ENCODE results near the gene NDEL1.

The NDEL1 gene

DNA sequence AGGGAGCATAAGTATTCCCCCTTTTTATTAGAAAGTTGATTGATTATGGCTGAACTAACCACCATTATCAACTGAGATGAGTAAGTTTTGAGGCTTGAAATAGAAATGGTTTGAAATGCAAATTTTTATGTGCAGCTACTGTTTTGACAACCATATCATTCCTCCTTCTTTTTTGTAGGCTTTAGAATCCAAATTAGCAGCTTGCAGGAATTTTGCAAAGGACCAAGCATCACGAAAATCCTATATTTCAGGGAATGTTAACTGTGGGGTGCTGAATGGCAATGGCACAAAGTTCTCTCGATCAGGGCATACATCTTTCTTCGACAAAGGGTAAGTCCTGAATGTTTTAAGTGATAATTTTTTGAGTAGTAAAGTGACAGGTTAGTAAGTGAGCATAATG lies 24.1 kb downstream of the NDEL1 start:
- H2BK5ac ChIP-seq (ENCODE audit: low read length) = no peak overlapping the region
- H2BK120ac ChIP-seq (ENCODE audit: low read depth, low read length) = no peak overlapping the region
- H3K56ac ChIP-seq (ENCODE audit: low read length) = no peak overlapping the region
- no CpG with 5 or more reads among the region's 3 CpGs for WGBS (ENCODE audit: extremely low coverage, insufficient coverage, low lambda C conversion rate)
- no peak overlapping the region for H3K4me2 ChIP-seq (ENCODE audit: low read length)
- no peak overlapping the region for H2BK15ac ChIP-seq (replicated peaks; ENCODE audit: low read depth)
- no peak overlapping the region for H3K4ac ChIP-seq (ENCODE audit: low read depth, low read length)
- H3K79me1 ChIP-seq (ENCODE audit: low read length) = peaks cover 12% of the 10 kb centered on the region
- no peaks in the 10 kb centered on the region for H3K4me1 ChIP-seq (ENCODE audit: control insufficient read depth, low read depth, low read length)
- H4K8ac ChIP-seq (ENCODE audit: low read depth, low read length) = no peak overlapping the region
- H3K4me3 ChIP-seq (ENCODE audit: low read length) = no peak overlapping the region
- H2AK5ac ChIP-seq (ENCODE audit: low read length) = no peak overlapping the region
- H3K18ac ChIP-seq (ENCODE audit: low read length) = no peak overlapping the region
- H4K5ac ChIP-seq (ENCODE audit: low read length) = no peak overlapping the region
- H3K36me3 ChIP-seq (ENCODE audit: control insufficient read depth, insufficient read depth, low read length) = peaks cover 7% of the 10 kb centered on the region
- no peaks in the 10 kb centered on the region for H3K27me3 ChIP-seq (ENCODE audit: insufficient read depth, low read length, poor library complexity)
- no peak overlapping the region for H3K9ac ChIP-seq (ENCODE audit: low read length)
- DNase-seq = no peak
- H3K23ac ChIP-seq (ENCODE audit: low read length) = no peak overlapping the region
- H3K27ac ChIP-seq (ENCODE audit: low read depth, low read length) = no peak overlapping the region
- peaks cover 3% of the 10 kb centered on the region for H3K79me2 ChIP-seq (ENCODE audit: control insufficient read depth, insufficient read depth, low read length)

DNA sequence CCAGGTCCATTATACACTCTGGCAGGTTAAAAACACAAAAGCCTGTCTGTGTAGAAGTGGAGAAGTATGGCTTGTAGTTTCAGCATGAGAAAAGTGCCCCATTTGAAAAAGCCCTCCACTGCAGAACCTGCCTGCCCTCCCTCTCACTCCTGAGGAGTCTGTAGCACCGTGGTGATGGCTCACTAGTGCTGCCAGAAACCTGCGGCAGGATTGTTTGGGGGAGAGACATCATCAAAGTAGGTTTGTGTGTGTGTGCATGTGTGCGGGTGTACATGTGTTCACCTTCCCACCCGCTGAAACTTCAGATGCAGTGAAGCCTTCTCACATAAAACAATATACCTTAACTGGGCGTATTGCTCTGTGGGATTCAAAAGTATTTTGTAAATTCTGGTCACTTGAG lies 26.9 kb downstream of the NDEL1 start:
- Histone ChIP-seq H2BK15ac (replicated peaks; ENCODE audit: low read depth) (no peak overlapping the region), H3K4me2 (ENCODE audit: low read length) (no peak overlapping the region), H3K4me3 (ENCODE audit: low read length) (no peak overlapping the region), H3K27ac (ENCODE audit: low read depth, low read length) (no peak overlapping the region), H3K9ac (ENCODE audit: low read length) (no peak overlapping the region), H3K18ac (ENCODE audit: low read length) (no peak overlapping the region), H3K56ac (ENCODE audit: low read length) (no peak overlapping the region), H3K27me3 (ENCODE audit: insufficient read depth, low read length, poor library complexity) (no peaks in the 10 kb centered on the region), H4K8ac (ENCODE audit: low read depth, low read length) (no peak overlapping the region), H3K4me1 (ENCODE audit: control insufficient read depth, low read depth, low read length) (no peaks in the 10 kb centered on the region), H3K79me2 (ENCODE audit: control insufficient read depth, insufficient read depth, low read length) (peaks cover 7% of the 10 kb centered on the region), H3K4ac (ENCODE audit: low read depth, low read length) (no peak overlapping the region), H4K5ac (ENCODE audit: low read length) (no peak overlapping the region), H3K36me3 (ENCODE audit: control insufficient read depth, insufficient read depth, low read length) (peaks cover 5% of the 10 kb centered on the region), H3K79me1 (ENCODE audit: low read length) (peaks cover 16% of the 10 kb centered on the region), H2BK5ac (ENCODE audit: low read length) (no peak overlapping the region), H2BK120ac (ENCODE audit: low read depth, low read length) (no peak overlapping the region), H2AK5ac (ENCODE audit: low read length) (no peak overlapping the region), H3K23ac (ENCODE audit: low read length) (no peak overlapping the region)
- WGBS (ENCODE audit: extremely low coverage, insufficient coverage, low lambda C conversion rate) = no CpG with 5 or more reads among the region's 5 CpGs
- DNase-seq = no peak

DNA sequence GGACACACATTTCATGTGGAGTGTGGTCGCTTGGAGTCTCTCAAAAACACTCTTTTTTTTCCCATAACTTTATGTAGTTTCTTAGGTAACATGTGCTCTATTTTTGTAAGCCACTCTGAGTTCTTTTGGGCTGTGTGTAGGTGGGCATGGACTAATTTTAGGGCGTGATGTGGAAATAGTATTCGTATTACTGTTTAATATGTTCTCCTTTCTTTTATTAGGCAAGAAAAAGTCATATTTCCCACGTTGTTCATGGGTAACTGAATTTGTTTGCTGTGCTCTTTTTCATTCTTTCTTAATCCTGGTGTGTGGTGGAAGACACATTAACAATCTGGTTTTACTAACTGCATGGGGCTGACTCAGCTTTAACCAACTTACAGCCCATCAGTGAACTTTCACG lies 27.4 kb downstream of the NDEL1 start:
- Histone ChIP-seq H2AK5ac (ENCODE audit: low read length) (no peak overlapping the region), H3K4ac (ENCODE audit: low read depth, low read length) (no peak overlapping the region), H3K79me2 (ENCODE audit: control insufficient read depth, insufficient read depth, low read length) (peaks cover 7% of the 10 kb centered on the region), H3K56ac (ENCODE audit: low read length) (no peak overlapping the region), H3K9ac (ENCODE audit: low read length) (no peak overlapping the region), H3K23ac (ENCODE audit: low read length) (no peak overlapping the region), H3K4me2 (ENCODE audit: low read length) (no peak overlapping the region), H4K5ac (ENCODE audit: low read length) (no peak overlapping the region), H2BK15ac (replicated peaks; ENCODE audit: low read depth) (no peak overlapping the region), H3K36me3 (ENCODE audit: control insufficient read depth, insufficient read depth, low read length) (peaks cover 5% of the 10 kb centered on the region), H4K8ac (ENCODE audit: low read depth, low read length) (no peak overlapping the region), H3K4me1 (ENCODE audit: control insufficient read depth, low read depth, low read length) (no peaks in the 10 kb centered on the region), H2BK120ac (ENCODE audit: low read depth, low read length) (no peak overlapping the region), H3K79me1 (ENCODE audit: low read length) (peaks cover 16% of the 10 kb centered on the region), H3K27me3 (ENCODE audit: insufficient read depth, low read length, poor library complexity) (no peaks in the 10 kb centered on the region), H2BK5ac (ENCODE audit: low read length) (no peak overlapping the region), H3K27ac (ENCODE audit: low read depth, low read length) (no peak overlapping the region), H3K4me3 (ENCODE audit: low read length) (no peak overlapping the region), H3K18ac (ENCODE audit: low read length) (no peak overlapping the region)
- no CpG with 5 or more reads among the region's 5 CpGs for WGBS (ENCODE audit: extremely low coverage, insufficient coverage, low lambda C conversion rate)
- DNase-seq = no peak

DNA sequence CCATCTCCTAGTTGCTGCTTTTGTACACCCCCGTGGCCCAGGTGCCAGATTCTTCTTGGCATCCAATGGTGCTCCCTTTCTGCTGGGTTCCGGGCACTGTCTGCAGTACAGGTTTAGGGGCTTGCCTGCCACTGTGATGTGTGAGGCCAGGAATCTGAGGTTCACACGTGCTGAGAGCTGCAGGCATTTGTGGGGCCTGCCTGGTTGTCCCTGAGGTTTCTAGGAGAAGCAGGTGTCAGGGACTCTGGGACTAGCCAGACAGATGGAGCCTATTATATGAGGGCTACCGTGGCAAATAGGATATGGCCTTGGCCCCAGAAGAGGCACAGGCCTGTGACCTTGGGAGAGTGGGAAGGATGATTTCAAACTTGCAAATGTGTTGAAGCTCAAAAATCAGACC lies 29.3 kb downstream of the NDEL1 start:
- Histone ChIP-seq H3K79me1 (ENCODE audit: low read length) (peaks cover 17% of the 10 kb centered on the region), H3K79me2 (ENCODE audit: control insufficient read depth, insufficient read depth, low read length) (peaks cover 7% of the 10 kb centered on the region), H3K4me3 (ENCODE audit: low read length) (no peak overlapping the region), H2AK5ac (ENCODE audit: low read length) (no peak overlapping the region), H3K4me1 (ENCODE audit: control insufficient read depth, low read depth, low read length) (no peaks in the 10 kb centered on the region), H3K27me3 (ENCODE audit: insufficient read depth, low read length, poor library complexity) (no peaks in the 10 kb centered on the region), H3K27ac (ENCODE audit: low read depth, low read length) (no peak overlapping the region), H2BK5ac (ENCODE audit: low read length) (no peak overlapping the region), H3K4ac (ENCODE audit: low read depth, low read length) (no peak overlapping the region), H3K18ac (ENCODE audit: low read length) (no peak overlapping the region), H2BK120ac (ENCODE audit: low read depth, low read length) (no peak overlapping the region), H3K56ac (ENCODE audit: low read length) (no peak overlapping the region), H3K4me2 (ENCODE audit: low read length) (no peak overlapping the region), H3K36me3 (ENCODE audit: control insufficient read depth, insufficient read depth, low read length) (peaks cover 9% of the 10 kb centered on the region), H3K23ac (ENCODE audit: low read length) (no peak overlapping the region), H4K5ac (ENCODE audit: low read length) (no peak overlapping the region), H2BK15ac (replicated peaks; ENCODE audit: low read depth) (no peak overlapping the region), H4K8ac (ENCODE audit: low read depth, low read length) (no peak overlapping the region), H3K9ac (ENCODE audit: low read length) (no peak overlapping the region)
- no peak for DNase-seq
- WGBS (ENCODE audit: extremely low coverage, insufficient coverage, low lambda C conversion rate) = no CpG with 5 or more reads among the region's 4 CpGs

DNA sequence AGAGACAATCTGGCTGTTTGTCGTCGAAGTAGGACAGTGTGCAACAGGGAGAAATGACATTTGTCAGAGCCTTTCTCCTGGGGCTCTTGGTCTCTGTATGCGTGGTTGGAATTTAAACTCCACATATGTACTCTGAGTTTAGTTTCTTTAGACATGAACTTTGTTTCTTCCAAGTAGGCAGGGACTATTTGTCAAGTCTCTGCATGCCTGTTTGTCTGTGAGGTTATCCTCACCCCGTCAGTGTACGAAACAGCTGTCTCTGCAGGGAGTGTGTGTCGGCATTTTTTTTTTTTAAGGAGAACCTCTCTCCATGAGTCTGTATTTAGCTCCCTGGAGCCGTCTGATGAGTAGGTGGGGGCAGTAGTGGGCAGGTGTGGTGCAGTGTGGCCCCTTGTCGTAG lies 29.7 kb downstream of the NDEL1 start:
- H3K27ac ChIP-seq (ENCODE audit: low read depth, low read length) = no peak overlapping the region

DNA sequence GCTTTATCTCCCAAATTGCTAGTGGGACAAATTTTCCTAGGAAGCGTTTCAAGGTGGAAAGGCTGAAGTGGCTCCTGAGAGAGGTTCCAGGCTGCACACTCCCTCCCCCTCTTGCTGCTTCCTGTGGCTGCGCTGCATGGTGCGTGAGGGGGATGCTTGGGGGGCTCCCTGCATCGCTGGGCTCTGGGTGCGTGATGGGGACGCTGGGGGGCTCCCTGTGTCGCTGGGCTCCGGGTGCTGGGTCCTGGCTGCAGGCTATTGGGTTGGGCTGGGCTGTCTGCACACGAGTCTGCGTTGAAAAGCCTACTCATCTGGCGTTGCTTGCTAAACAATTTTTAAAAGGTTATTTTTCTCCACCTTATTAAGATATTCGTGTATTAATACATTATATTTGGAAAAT lies 30.1 kb downstream of the NDEL1 start:
- H3K36me3 ChIP-seq (ENCODE audit: control insufficient read depth, insufficient read depth, low read length) = peaks cover 9% of the 10 kb centered on the region

More for the DNA sequence above, 29.7 kb downstream of the NDEL1 start:
- Histone ChIP-seq H3K36me3 (ENCODE audit: control insufficient read depth, insufficient read depth, low read length) (peaks cover 9% of the 10 kb centered on the region), H2BK15ac (replicated peaks; ENCODE audit: low read depth) (no peak overlapping the region), H2BK5ac (ENCODE audit: low read length) (no peak overlapping the region), H3K27me3 (ENCODE audit: insufficient read depth, low read length, poor library complexity) (no peaks in the 10 kb centered on the region), H2AK5ac (ENCODE audit: low read length) (no peak overlapping the region), H3K79me1 (ENCODE audit: low read length) (peaks cover 17% of the 10 kb centered on the region), H3K18ac (ENCODE audit: low read length) (no peak overlapping the region), H3K56ac (ENCODE audit: low read length) (no peak overlapping the region), H3K4me1 (ENCODE audit: control insufficient read depth, low read depth, low read length) (no peaks in the 10 kb centered on the region), H3K4me3 (ENCODE audit: low read length) (no peak overlapping the region), H3K79me2 (ENCODE audit: control insufficient read depth, insufficient read depth, low read length) (peaks cover 7% of the 10 kb centered on the region), H3K4ac (ENCODE audit: low read depth, low read length) (no peak overlapping the region), H3K23ac (ENCODE audit: low read length) (no peak overlapping the region), H2BK120ac (ENCODE audit: low read depth, low read length) (no peak overlapping the region), H4K5ac (ENCODE audit: low read length) (no peak overlapping the region), H4K8ac (ENCODE audit: low read depth, low read length) (no peak overlapping the region), H3K9ac (ENCODE audit: low read length) (no peak overlapping the region), H3K4me2 (ENCODE audit: low read length) (no peak overlapping the region)
- DNase-seq = no peak
- WGBS (ENCODE audit: extremely low coverage, insufficient coverage, low lambda C conversion rate) = no CpG with 5 or more reads among the region's 8 CpGs

More for the DNA sequence above, 30.1 kb downstream of the NDEL1 start:
- Histone ChIP-seq H3K9ac (ENCODE audit: low read length) (no peak overlapping the region), H3K4me2 (ENCODE audit: low read length) (no peak overlapping the region), H3K79me1 (ENCODE audit: low read length) (peaks cover 17% of the 10 kb centered on the region), H3K18ac (ENCODE audit: low read length) (no peak overlapping the region), H4K8ac (ENCODE audit: low read depth, low read length) (no peak overlapping the region), H2BK5ac (ENCODE audit: low read length) (no peak overlapping the region), H3K27ac (ENCODE audit: low read depth, low read length) (no peak overlapping the region), H2BK15ac (replicated peaks; ENCODE audit: low read depth) (no peak overlapping the region), H3K4me3 (ENCODE audit: low read length) (no peak overlapping the region), H4K5ac (ENCODE audit: low read length) (no peak overlapping the region), H3K4me1 (ENCODE audit: control insufficient read depth, low read depth, low read length) (no peaks in the 10 kb centered on the region), H3K79me2 (ENCODE audit: control insufficient read depth, insufficient read depth, low read length) (peaks cover 7% of the 10 kb centered on the region), H3K56ac (ENCODE audit: low read length) (no peak overlapping the region), H3K27me3 (ENCODE audit: insufficient read depth, low read length, poor library complexity) (no peaks in the 10 kb centered on the region), H2BK120ac (ENCODE audit: low read depth, low read length) (no peak overlapping the region), H3K4ac (ENCODE audit: low read depth, low read length) (no peak overlapping the region), H3K23ac (ENCODE audit: low read length) (no peak overlapping the region), H2AK5ac (ENCODE audit: low read length) (no peak overlapping the region)
- WGBS (ENCODE audit: extremely low coverage, insufficient coverage, low lambda C conversion rate) = 100% methylated on average over 1 of the region's 12 CpGs
- no peak for DNase-seq
